ENCODE results near the gene FAM187B.

DNA sequence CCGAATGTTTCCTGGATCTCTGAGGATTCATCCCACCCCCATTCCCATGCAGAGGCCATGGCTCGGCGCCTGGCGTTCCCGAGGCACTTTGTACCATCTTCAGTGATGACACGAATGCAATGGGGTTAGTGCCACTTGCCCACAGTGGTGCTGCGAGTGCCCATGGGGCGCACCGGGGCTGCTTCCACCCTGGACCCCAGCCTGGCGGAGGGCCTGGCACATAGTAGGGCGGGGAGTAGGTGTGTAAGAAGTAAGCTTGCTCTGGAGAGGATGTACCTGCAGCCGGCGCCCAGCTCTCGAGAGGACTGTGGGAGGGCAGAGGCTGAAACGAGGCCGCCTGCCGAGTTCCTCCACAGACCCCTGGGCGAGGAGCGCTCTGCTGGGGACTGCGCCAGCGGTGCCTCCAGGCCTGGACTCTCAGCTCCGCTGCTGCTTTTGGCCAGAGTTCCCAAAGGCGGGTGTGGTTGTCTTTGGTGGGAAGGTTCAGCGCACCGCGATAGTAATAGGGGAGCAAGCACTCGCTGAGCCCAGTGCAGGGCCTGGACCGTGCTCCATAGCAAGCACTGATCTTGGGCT, 48.3 kb upstream of the FAM187B start:
- TF ChIP-seq ZNF114 (tag by site-specific recombination; IDR thresholded peaks at IDR 0.05): no peak
- TF ChIP-seq, protein P1, sequence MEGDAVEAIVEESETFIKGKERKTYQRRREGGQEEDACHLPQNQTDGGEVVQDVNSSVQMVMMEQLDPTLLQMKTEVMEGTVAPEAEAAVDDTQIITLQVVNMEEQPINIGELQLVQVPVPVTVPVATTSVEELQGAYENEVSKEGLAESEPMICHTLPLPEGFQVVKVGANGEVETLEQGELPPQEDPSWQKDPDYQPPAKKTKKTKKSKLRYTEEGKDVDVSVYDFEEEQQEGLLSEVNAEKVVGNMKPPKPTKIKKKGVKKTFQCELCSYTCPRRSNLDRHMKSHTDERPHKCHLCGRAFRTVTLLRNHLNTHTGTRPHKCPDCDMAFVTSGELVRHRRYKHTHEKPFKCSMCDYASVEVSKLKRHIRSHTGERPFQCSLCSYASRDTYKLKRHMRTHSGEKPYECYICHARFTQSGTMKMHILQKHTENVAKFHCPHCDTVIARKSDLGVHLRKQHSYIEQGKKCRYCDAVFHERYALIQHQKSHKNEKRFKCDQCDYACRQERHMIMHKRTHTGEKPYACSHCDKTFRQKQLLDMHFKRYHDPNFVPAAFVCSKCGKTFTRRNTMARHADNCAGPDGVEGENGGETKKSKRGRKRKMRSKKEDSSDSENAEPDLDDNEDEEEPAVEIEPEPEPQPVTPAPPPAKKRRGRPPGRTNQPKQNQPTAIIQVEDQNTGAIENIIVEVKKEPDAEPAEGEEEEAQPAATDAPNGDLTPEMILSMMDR (tag by site-specific recombination; IDR thresholded peaks at IDR 0.05): no peak
- no peak for TF ChIP-seq ZNF416 (tag by site-specific recombination; IDR thresholded peaks at IDR 0.05)
- TF ChIP-seq, protein P2, sequence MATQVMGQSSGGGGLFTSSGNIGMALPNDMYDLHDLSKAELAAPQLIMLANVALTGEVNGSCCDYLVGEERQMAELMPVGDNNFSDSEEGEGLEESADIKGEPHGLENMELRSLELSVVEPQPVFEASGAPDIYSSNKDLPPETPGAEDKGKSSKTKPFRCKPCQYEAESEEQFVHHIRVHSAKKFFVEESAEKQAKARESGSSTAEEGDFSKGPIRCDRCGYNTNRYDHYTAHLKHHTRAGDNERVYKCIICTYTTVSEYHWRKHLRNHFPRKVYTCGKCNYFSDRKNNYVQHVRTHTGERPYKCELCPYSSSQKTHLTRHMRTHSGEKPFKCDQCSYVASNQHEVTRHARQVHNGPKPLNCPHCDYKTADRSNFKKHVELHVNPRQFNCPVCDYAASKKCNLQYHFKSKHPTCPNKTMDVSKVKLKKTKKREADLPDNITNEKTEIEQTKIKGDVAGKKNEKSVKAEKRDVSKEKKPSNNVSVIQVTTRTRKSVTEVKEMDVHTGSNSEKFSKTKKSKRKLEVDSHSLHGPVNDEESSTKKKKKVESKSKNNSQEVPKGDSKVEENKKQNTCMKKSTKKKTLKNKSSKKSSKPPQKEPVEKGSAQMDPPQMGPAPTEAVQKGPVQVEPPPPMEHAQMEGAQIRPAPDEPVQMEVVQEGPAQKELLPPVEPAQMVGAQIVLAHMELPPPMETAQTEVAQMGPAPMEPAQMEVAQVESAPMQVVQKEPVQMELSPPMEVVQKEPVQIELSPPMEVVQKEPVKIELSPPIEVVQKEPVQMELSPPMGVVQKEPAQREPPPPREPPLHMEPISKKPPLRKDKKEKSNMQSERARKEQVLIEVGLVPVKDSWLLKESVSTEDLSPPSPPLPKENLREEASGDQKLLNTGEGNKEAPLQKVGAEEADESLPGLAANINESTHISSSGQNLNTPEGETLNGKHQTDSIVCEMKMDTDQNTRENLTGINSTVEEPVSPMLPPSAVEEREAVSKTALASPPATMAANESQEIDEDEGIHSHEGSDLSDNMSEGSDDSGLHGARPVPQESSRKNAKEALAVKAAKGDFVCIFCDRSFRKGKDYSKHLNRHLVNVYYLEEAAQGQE (tag by site-specific recombination; IDR thresholded peaks at IDR 0.05): no peak
- no peak for TF ChIP-seq SCRT2 (tag by site-specific recombination; IDR thresholded peaks at IDR 0.05)
- TF ChIP-seq, protein P3, sequence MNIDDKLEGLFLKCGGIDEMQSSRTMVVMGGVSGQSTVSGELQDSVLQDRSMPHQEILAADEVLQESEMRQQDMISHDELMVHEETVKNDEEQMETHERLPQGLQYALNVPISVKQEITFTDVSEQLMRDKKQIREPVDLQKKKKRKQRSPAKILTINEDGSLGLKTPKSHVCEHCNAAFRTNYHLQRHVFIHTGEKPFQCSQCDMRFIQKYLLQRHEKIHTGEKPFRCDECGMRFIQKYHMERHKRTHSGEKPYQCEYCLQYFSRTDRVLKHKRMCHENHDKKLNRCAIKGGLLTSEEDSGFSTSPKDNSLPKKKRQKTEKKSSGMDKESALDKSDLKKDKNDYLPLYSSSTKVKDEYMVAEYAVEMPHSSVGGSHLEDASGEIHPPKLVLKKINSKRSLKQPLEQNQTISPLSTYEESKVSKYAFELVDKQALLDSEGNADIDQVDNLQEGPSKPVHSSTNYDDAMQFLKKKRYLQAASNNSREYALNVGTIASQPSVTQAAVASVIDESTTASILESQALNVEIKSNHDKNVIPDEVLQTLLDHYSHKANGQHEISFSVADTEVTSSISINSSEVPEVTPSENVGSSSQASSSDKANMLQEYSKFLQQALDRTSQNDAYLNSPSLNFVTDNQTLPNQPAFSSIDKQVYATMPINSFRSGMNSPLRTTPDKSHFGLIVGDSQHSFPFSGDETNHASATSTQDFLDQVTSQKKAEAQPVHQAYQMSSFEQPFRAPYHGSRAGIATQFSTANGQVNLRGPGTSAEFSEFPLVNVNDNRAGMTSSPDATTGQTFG (tag by site-specific recombination; IDR thresholded peaks at IDR 0.05; ENCODE audit: borderline replicate concordance): no peak
- TF ChIP-seq HOXC10 (CRISPR knock-in tag; IDR thresholded peaks at IDR 0.05): no peak
- TF ChIP-seq YY1 (tag by site-specific recombination; IDR thresholded peaks at IDR 0.05): no peak
- TF ChIP-seq SP7 (tag by site-specific recombination; IDR thresholded peaks at IDR 0.05): no peak
- no peak for TF ChIP-seq ZNF146 (tag by site-specific recombination; IDR thresholded peaks at IDR 0.05)
- TF ChIP-seq, protein P4, sequence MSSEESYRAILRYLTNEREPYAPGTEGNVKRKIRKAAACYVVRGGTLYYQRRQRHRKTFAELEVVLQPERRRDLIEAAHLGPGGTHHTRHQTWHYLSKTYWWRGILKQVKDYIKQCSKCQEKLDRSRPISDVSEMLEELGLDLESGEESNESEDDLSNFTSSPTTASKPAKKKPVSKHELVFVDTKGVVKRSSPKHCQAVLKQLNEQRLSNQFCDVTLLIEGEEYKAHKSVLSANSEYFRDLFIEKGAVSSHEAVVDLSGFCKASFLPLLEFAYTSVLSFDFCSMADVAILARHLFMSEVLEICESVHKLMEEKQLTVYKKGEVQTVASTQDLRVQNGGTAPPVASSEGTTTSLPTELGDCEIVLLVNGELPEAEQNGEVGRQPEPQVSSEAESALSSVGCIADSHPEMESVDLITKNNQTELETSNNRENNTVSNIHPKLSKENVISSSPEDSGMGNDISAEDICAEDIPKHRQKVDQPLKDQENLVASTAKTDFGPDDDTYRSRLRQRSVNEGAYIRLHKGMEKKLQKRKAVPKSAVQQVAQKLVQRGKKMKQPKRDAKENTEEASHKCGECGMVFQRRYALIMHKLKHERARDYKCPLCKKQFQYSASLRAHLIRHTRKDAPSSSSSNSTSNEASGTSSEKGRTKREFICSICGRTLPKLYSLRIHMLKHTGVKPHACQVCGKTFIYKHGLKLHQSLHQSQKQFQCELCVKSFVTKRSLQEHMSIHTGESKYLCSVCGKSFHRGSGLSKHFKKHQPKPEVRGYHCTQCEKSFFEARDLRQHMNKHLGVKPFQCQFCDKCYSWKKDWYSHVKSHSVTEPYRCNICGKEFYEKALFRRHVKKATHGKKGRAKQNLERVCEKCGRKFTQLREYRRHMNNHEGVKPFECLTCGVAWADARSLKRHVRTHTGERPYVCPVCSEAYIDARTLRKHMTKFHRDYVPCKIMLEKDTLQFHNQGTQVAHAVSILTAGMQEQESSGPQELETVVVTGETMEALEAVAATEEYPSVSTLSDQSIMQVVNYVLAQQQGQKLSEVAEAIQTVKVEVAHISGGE (tag by site-specific recombination; conservative IDR thresholded peaks at IDR 0.05; ENCODE audit: low read depth): no peak
